ENCODE results near the gene GAB2. TPM values are rescaled to one million over a fixed set of nuclear protein-coding genes. Genes with fewer than 3 reads are reported as not detected.

GAB2 gene
- total and polyA plus RNA-seq, 2 of the 13 experiments (the other 11 are each of a cell fraction or from before 2014, with no cell fraction given): 4.1 to 8.6 TPM

- POLR2A ChIA-PET: no interaction called here
- H3K27ac ChIP-seq (ENCODE audit: extremely low read length, insufficient read depth, low read length): no peak overlapping the region
- H3K4me3 ChIP-seq (replicated peaks in 1 of 3; ENCODE audit: insufficient read depth in 1 of 3, low read depth in 2 of 3, low read length in 3 of 3): no peak overlapping the region
- no peaks in the 10 kb centered on the region for H3K9me3 ChIP-seq (ENCODE audit: low read length)
- FAIRE-seq (no peak), ATAC-seq (no peak), DNase-seq (ENCODE audit: low spot score) (no peak)
- H3K79me2 ChIP-seq (ENCODE audit: insufficient read depth, low read length): peaks cover 4% of the 10 kb centered on the region
- H3K9ac ChIP-seq (ENCODE audit: insufficient read depth, low read depth, low read length): no peak overlapping the region
- TF ChIP-seq, protein P1, sequence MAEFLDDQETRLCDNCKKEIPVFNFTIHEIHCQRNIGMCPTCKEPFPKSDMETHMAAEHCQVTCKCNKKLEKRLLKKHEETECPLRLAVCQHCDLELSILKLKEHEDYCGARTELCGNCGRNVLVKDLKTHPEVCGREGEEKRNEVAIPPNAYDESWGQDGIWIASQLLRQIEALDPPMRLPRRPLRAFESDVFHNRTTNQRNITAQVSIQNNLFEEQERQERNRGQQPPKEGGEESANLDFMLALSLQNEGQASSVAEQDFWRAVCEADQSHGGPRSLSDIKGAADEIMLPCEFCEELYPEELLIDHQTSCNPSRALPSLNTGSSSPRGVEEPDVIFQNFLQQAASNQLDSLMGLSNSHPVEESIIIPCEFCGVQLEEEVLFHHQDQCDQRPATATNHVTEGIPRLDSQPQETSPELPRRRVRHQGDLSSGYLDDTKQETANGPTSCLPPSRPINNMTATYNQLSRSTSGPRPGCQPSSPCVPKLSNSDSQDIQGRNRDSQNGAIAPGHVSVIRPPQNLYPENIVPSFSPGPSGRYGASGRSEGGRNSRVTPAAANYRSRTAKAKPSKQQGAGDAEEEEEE (CRISPR knock-in tag; IDR thresholded peaks at IDR 0.05; ENCODE audit: borderline replicate concordance): no peak
- TF ChIP-seq NFATC3 (CRISPR knock-in tag; IDR thresholded peaks at IDR 0.05): no peak
- no peak for TF ChIP-seq IRF9 (CRISPR knock-in tag; IDR thresholded peaks at IDR 0.05; ENCODE audit: borderline replicate concordance)
- TF ChIP-seq BORCS8-MEF2B (CRISPR knock-in tag; IDR thresholded peaks at IDR 0.05): no peak
- no peak for TF ChIP-seq ZSCAN30 (CRISPR knock-in tag; IDR thresholded peaks at IDR 0.05)
- H3K36me3 ChIP-seq (replicated peaks in 1 of 2; ENCODE audit: control insufficient read depth in 1 of 2, insufficient read depth in 2 of 2, low read length in 2 of 2): peaks cover 0 to 2% of the 10 kb centered on the region in 2 experiments; a peak in 2 of 5 replicates
- intact Hi-C loops (cut with micrococcal nuclease; ENCODE audit: unreplicated experiment): no loop called here
- no peaks in the 10 kb centered on the region for H3K4me1 ChIP-seq (ENCODE audit: insufficient read depth, low read length)
- H3K4me2 ChIP-seq (ENCODE audit: low read depth, low read length): no peak overlapping the region
- in situ Hi-C loops (cut with HindIII; ENCODE audit: extremely low pct_ligation_motif_present, low pct_unique_long_range_greater_than_20kb): no loop called here
- 78% methylated on average over 3 of the region's 3 CpGs for WGBS (ENCODE audit: low lambda C conversion rate)
- CTCF ChIA-PET (ENCODE audit: low intra/inter-chr PET ratio, low total read pairs): no interaction called here
- BruUV-seq (replicated peaks): no TSS peak
- no peak overlapping the region for H2AFZ ChIP-seq (ENCODE audit: low read length)
- H4K20me1 ChIP-seq (ENCODE audit: insufficient read depth, low read length): no peaks in the 10 kb centered on the region
- H3K27me3 ChIP-seq (ENCODE audit: control insufficient read depth in 1 of 2, insufficient read depth in 2 of 2, low read length in 2 of 2): no peaks in the 10 kb centered on the region
Observed at GRCh38 chr11:78406568-78407196, 10.9 kb downstream of the GAB2 start.
